Osteoblast (primary cell): ENCODE data around the gene S100P. TPM values are rescaled to one million over a fixed set of nuclear protein-coding genes. Genes with fewer than 3 reads are reported as not detected.

ENCODE experiments used
- DNase-seq: peaks from one replicate; pipeline ENCODE4 v3.0.0; 2011; ENCODE audit warnings: low spot score, mixed read lengths; ENCODE audit not compliant: insufficient read length; ENCODE audit errors: missing footprints
- H2AFZ ChIP-seq: 2 replicates; pipeline ENCODE4 v1.6.0; 2011; ENCODE audit warnings: mild to moderate bottlenecking, low read length
- H3K27ac ChIP-seq: 2 replicates; pipeline ENCODE4 v1.5.1; 2011; ENCODE audit warnings: mild to moderate bottlenecking, low read depth, low read length, moderate library complexity
- H3K27me3 ChIP-seq: 2 replicates; pipeline ENCODE4 v1.6.0; 2012; ENCODE audit warnings: mild to moderate bottlenecking, control low read depth, inconsistent platforms, low read length, moderate library complexity; ENCODE audit not compliant: insufficient read depth
- H3K36me3 ChIP-seq: 2 replicates; pipeline ENCODE4 v1.5.1; 2011; ENCODE audit warnings: mild to moderate bottlenecking, low read length, control low read depth, moderate library complexity; ENCODE audit not compliant: insufficient read depth
- H3K4me1 ChIP-seq: 2 replicates; pipeline ENCODE4 v1.5.1; 2011; ENCODE audit warnings: mild to moderate bottlenecking, low read length, control low read depth, moderate library complexity; ENCODE audit not compliant: insufficient read depth
- H3K4me2 ChIP-seq: 2 replicates; pipeline ENCODE4 v1.6.0; 2011; ENCODE audit warnings: mild to moderate bottlenecking, low read length; ENCODE audit not compliant: insufficient read depth
- H3K4me3 ChIP-seq: fragments of 200-600 bp; sonication (generic); 3 replicates; pipeline ENCODE4 v1.5.1; 2012; ENCODE audit warnings: mild to moderate bottlenecking, low read length, inconsistent platforms; ENCODE audit not compliant: insufficient read depth
- H3K79me2 ChIP-seq: 2 replicates; pipeline ENCODE4 v1.6.0; 2012; ENCODE audit warnings: mild to moderate bottlenecking, low read length, control low read depth, inconsistent platforms; ENCODE audit not compliant: insufficient read depth
- H3K9me3 ChIP-seq: 2 replicates; pipeline ENCODE4 v1.5.1; 2011; ENCODE audit warnings: low read depth, low read length, control low read depth
- H4K20me1 ChIP-seq: 2 replicates; pipeline ENCODE4 v1.6.0; 2012; ENCODE audit warnings: mild to moderate bottlenecking, low read length, control low read depth; ENCODE audit not compliant: insufficient read depth
- total RNA-seq: library from RNA; depleted of rRNA; stranded (reverse); fragments of >200 nt; gene quantifications from 2 replicates; pipeline ENCODE4 v1.2.3, GENCODE V29; 2012
- TF ChIP-seq, protein P1 (sequence below): IDR thresholded peaks from 2 replicates; pipeline ENCODE4 v1.5.1; 2011; ENCODE audit warnings: mild to moderate bottlenecking, low read depth, low read length, moderate library complexity; ENCODE audit errors: extremely low read depth

Gene S100P
- total RNA-seq, 1 donor = 0.36 TPM

DNA sequence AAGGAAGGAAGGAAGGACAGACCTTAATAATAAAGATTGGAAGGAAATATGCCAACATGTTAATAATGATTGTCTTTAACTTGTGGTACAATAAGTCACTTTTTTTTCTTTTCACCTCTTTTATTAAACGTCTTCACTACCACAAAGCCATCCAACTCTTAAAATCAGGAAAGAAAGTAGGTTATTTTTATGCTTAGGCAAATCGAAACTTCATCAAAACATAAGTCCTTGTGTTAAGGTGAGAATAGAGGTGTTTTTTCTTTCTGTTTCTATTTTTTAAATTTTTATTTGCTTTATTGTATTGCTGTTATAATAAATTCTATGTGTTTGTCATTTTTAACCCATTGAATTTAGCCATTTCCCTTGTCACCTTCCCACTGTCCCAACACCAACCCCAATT is 48.8 kb downstream of the S100P start:
- TF ChIP-seq, protein P1, sequence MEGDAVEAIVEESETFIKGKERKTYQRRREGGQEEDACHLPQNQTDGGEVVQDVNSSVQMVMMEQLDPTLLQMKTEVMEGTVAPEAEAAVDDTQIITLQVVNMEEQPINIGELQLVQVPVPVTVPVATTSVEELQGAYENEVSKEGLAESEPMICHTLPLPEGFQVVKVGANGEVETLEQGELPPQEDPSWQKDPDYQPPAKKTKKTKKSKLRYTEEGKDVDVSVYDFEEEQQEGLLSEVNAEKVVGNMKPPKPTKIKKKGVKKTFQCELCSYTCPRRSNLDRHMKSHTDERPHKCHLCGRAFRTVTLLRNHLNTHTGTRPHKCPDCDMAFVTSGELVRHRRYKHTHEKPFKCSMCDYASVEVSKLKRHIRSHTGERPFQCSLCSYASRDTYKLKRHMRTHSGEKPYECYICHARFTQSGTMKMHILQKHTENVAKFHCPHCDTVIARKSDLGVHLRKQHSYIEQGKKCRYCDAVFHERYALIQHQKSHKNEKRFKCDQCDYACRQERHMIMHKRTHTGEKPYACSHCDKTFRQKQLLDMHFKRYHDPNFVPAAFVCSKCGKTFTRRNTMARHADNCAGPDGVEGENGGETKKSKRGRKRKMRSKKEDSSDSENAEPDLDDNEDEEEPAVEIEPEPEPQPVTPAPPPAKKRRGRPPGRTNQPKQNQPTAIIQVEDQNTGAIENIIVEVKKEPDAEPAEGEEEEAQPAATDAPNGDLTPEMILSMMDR = no peak
- H3K36me3 ChIP-seq = no peaks in the 10 kb centered on the region
- no peak for DNase-seq

DNA sequence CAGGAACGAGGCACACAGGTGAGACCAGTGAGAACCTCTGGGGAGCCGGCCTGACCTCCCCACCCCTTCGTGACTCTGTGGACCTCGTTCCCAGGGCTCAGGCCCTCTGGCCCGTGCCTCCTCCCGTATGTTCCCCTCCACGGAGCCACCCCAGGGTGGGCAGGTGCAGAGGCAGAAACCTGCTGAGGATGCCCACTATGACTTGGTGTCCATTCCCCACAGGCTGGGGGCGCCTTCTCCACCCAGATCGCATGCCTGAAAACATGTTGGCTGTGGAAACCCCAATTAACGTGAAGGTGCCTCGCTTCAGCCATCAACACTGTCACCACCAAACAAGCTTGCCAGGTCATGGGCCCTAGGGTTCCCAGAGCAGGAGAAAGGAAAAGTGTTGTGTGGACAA is 49.3 kb downstream of the S100P start:
- no peak overlapping the region for H2AFZ ChIP-seq
- H3K27ac ChIP-seq = no peak overlapping the region
- no peaks in the 10 kb centered on the region for H4K20me1 ChIP-seq
- peak; percentile 62 for DNase-seq
- no peaks in the 10 kb centered on the region for H3K79me2 ChIP-seq
- no peaks in the 10 kb centered on the region for H3K36me3 ChIP-seq
- TF ChIP-seq, protein P1 = no peak
- H3K27me3 ChIP-seq = no peaks in the 10 kb centered on the region
- no peaks in the 10 kb centered on the region for H3K4me1 ChIP-seq
- no peak overlapping the region for H3K4me3 ChIP-seq
- no peak overlapping the region for H3K4me2 ChIP-seq
- H3K9me3 ChIP-seq = no peaks in the 10 kb centered on the region

More for the DNA sequence above, 48.8 kb downstream of the S100P start:
- H3K4me1 ChIP-seq = no peaks in the 10 kb centered on the region
- no peaks in the 10 kb centered on the region for H3K79me2 ChIP-seq
- H3K4me3 ChIP-seq = no peak overlapping the region
- H4K20me1 ChIP-seq = no peaks in the 10 kb centered on the region
- H3K27ac ChIP-seq = no peak overlapping the region
- H3K4me2 ChIP-seq = no peak overlapping the region
- H3K27me3 ChIP-seq = no peaks in the 10 kb centered on the region
- no peak overlapping the region for H2AFZ ChIP-seq
- H3K9me3 ChIP-seq = no peaks in the 10 kb centered on the region

Other genes with a start within 250 kb of the S100P start
- under 0.01 TPM in 1 of 2 replicates, not detected in the other for gene PPP2R2C, start 221.3 kb upstream of the S100P start, total RNA-seq
- 26.8 and 28.2 TPM in 2 replicates for gene MAN2B2, start 118.7 kb upstream of the S100P start, total RNA-seq
- 94.1 and 95.2 TPM in 2 replicates for gene MRFAP1, start 53.2 kb upstream of the S100P start, total RNA-seq
- gene MRFAP1L1, start 16.0 kb downstream of the S100P start, total RNA-seq = 38.0 and 39.2 TPM in 2 replicates
- 10.0 and 10.9 TPM in 2 replicates for gene BLOC1S4, start 22.3 kb downstream of the S100P start, total RNA-seq
- 23.9 and 25.0 TPM in 2 replicates for gene KIAA0232, start 88.8 kb downstream of the S100P start, total RNA-seq
- 39.4 and 42.1 TPM in 2 replicates for gene TBC1D14, start 215.9 kb downstream of the S100P start, total RNA-seq